ENCODE results near the gene PAPOLA. TPM values are rescaled to one million over a fixed set of nuclear protein-coding genes. Genes with fewer than 3 reads are reported as not detected.

Gene PAPOLA
- total RNA-seq, 1 donor from 2014 or later: 188 TPM

DNA sequence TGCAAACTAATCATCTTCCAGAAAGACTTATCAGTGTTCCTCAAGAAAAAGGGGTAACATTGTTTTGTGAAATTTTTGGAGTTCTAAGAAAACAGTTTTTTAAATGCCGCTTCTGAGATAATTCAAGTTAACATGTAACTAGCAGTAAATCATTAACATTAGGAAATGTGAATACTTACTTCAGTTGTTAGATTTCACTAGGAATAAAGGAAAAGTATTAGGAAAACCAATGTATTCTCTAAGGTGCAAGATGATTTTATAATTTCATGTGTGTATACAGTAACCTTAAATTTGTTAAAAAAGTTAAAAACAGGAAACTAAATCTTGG lies 36.8 kb downstream of the PAPOLA start:
- Histone ChIP-seq H3K9me3 (ENCODE audit: insufficient read depth, low read depth, low read length) (no peaks in the 10 kb centered on the region), H3K36me3 (ENCODE audit: insufficient read depth, low read length) (peaks cover 12% of the 10 kb centered on the region), H3K4me3 (ENCODE audit: insufficient read depth, low read depth, low read length) (no peak overlapping the region), H3K27ac (ENCODE audit: low read depth, low read length) (no peak overlapping the region), H2AFZ (ENCODE audit: low read depth, low read length) (no peak overlapping the region), H3K79me2 (ENCODE audit: insufficient read depth, low read length) (no peaks in the 10 kb centered on the region), H4K20me1 (ENCODE audit: insufficient read depth, low read length) (no peaks in the 10 kb centered on the region), H3K27me3 (ENCODE audit: insufficient read depth, low read length) (no peaks in the 10 kb centered on the region), H3K4me2 (ENCODE audit: low read length) (no peak overlapping the region), H3K9ac (ENCODE audit: low read length) (no peak overlapping the region), H3K4me1 (ENCODE audit: insufficient read depth, low read length) (no peaks in the 10 kb centered on the region)
- DNase-seq (ENCODE audit: low read depth) (no peak), FAIRE-seq (no peak)
- Mint-ChIP-seq H3K36me3 (ENCODE audit: low read depth, unreplicated experiment) (no peaks in the 10 kb centered on the region), H3K27ac (ENCODE audit: unreplicated experiment) (no peak overlapping the region), H3K4me1 (ENCODE audit: low read depth, unreplicated experiment) (no peaks in the 10 kb centered on the region), H3K27me3 (ENCODE audit: low read depth, unreplicated experiment) (no peaks in the 10 kb centered on the region), H3K9me3 (ENCODE audit: unreplicated experiment) (no peaks in the 10 kb centered on the region), H3K4me3 (ENCODE audit: unreplicated experiment) (no peak overlapping the region)
- TF ChIP-seq, protein P1, sequence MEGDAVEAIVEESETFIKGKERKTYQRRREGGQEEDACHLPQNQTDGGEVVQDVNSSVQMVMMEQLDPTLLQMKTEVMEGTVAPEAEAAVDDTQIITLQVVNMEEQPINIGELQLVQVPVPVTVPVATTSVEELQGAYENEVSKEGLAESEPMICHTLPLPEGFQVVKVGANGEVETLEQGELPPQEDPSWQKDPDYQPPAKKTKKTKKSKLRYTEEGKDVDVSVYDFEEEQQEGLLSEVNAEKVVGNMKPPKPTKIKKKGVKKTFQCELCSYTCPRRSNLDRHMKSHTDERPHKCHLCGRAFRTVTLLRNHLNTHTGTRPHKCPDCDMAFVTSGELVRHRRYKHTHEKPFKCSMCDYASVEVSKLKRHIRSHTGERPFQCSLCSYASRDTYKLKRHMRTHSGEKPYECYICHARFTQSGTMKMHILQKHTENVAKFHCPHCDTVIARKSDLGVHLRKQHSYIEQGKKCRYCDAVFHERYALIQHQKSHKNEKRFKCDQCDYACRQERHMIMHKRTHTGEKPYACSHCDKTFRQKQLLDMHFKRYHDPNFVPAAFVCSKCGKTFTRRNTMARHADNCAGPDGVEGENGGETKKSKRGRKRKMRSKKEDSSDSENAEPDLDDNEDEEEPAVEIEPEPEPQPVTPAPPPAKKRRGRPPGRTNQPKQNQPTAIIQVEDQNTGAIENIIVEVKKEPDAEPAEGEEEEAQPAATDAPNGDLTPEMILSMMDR (IDR thresholded peaks at IDR 0.05; ENCODE audit: insufficient read depth, low read depth, low read length): no peak
- no peak for TF ChIP-seq EZH2 (IDR thresholded peaks at IDR 0.05; ENCODE audit: insufficient read depth, low read length)

DNA sequence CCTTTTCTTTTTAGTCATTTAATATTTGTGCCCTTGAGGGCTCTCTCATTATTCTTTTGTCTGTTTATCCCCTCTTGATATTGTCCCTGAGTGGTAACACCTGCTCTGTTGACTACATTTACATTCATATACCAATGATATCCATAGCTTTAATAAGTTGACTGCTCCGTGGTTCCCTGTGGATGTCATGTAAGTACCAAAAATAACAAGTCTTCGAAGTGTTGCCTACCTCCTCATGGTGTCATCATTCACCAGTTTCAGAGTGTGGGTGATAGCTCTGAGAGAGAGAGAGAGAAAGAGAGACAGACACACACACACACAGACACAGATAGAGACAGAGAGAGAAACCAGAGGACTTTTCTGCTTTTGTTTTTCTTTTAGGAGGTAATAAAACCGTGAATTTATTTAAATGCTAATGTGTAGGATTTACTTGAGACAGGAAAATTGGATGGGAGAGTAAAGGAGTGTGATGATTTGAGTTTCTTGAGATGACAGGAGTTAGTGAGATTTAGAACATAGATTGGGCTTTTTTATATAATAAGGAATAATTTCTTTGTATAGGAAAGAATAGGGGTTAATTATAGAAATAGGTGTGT lies 52.2 kb downstream of the PAPOLA start:
- FAIRE-seq (no peak), DNase-seq (ENCODE audit: low read depth) (no peak)
- Mint-ChIP-seq H3K4me3 (ENCODE audit: unreplicated experiment) (no peak overlapping the region), H3K36me3 (ENCODE audit: low read depth, unreplicated experiment) (no peaks in the 10 kb centered on the region), H3K27ac (ENCODE audit: unreplicated experiment) (no peak overlapping the region), H3K27me3 (ENCODE audit: low read depth, unreplicated experiment) (no peaks in the 10 kb centered on the region), H3K4me1 (ENCODE audit: low read depth, unreplicated experiment) (no peaks in the 10 kb centered on the region), H3K9me3 (ENCODE audit: unreplicated experiment) (no peaks in the 10 kb centered on the region)
- H3K4me3 ChIP-seq (ENCODE audit: insufficient read depth, low read depth, low read length): no peak overlapping the region
- no peaks in the 10 kb centered on the region for H3K79me2 ChIP-seq (ENCODE audit: insufficient read depth, low read length)
- TF ChIP-seq, protein P1 (IDR thresholded peaks at IDR 0.05; ENCODE audit: insufficient read depth, low read depth, low read length): no peak
- no peak for TF ChIP-seq EZH2 (IDR thresholded peaks at IDR 0.05; ENCODE audit: insufficient read depth, low read length)
- no peak overlapping the region for H3K9ac ChIP-seq (ENCODE audit: low read length)
- H3K4me1 ChIP-seq (ENCODE audit: insufficient read depth, low read length): no peaks in the 10 kb centered on the region
- H3K9me3 ChIP-seq (ENCODE audit: insufficient read depth, low read depth, low read length): no peaks in the 10 kb centered on the region
- H3K4me2 ChIP-seq (ENCODE audit: low read length): no peak overlapping the region
- peaks cover 7% of the 10 kb centered on the region for H4K20me1 ChIP-seq (ENCODE audit: insufficient read depth, low read length)
- H3K27me3 ChIP-seq (ENCODE audit: insufficient read depth, low read length): no peaks in the 10 kb centered on the region
- no peak overlapping the region for H2AFZ ChIP-seq (ENCODE audit: low read depth, low read length)
- peaks cover 50% of the 10 kb centered on the region for H3K36me3 ChIP-seq (ENCODE audit: insufficient read depth, low read length)
- no peak overlapping the region for H3K27ac ChIP-seq (ENCODE audit: low read depth, low read length)

DNA sequence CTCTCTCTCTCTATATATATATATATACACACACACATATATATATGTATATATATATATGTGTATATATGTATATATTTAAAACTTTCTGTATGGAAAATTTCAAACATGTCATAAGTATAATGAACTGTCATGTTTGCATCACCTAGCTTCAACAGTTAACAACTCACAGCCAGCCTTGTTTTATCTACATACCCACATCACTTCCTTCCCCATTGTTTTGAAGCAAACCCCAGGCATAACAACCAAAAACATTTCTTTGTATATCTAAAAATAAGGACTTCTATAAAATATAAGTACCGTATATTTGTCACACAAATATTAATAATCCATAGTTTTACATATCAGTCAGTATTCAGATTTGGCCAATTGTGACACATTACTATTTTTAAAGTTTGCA lies 57.4 kb downstream of the PAPOLA start:
- Histone ChIP-seq H3K79me2 (ENCODE audit: insufficient read depth, low read length) (no peaks in the 10 kb centered on the region), H3K9me3 (ENCODE audit: insufficient read depth, low read depth, low read length) (no peaks in the 10 kb centered on the region), H3K9ac (ENCODE audit: low read length) (no peak overlapping the region), H2AFZ (ENCODE audit: low read depth, low read length) (no peak overlapping the region), H3K4me2 (ENCODE audit: low read length) (no peak overlapping the region), H4K20me1 (ENCODE audit: insufficient read depth, low read length) (peaks cover 4% of the 10 kb centered on the region), H3K36me3 (ENCODE audit: insufficient read depth, low read length) (peaks cover 27% of the 10 kb centered on the region), H3K4me1 (ENCODE audit: insufficient read depth, low read length) (no peaks in the 10 kb centered on the region), H3K27me3 (ENCODE audit: insufficient read depth, low read length) (no peaks in the 10 kb centered on the region), H3K27ac (ENCODE audit: low read depth, low read length) (no peak overlapping the region), H3K4me3 (ENCODE audit: insufficient read depth, low read depth, low read length) (no peak overlapping the region)
- H3K36me3 Mint-ChIP-seq (ENCODE audit: low read depth, unreplicated experiment): peaks cover 2% of the 10 kb centered on the region
- no peak for TF ChIP-seq EZH2 (IDR thresholded peaks at IDR 0.05; ENCODE audit: insufficient read depth, low read length)
- TF ChIP-seq, protein P1 (IDR thresholded peaks at IDR 0.05; ENCODE audit: insufficient read depth, low read depth, low read length): no peak
- no peak overlapping the region for H3K4me3 Mint-ChIP-seq (ENCODE audit: unreplicated experiment)
- H3K27me3 Mint-ChIP-seq (ENCODE audit: low read depth, unreplicated experiment): no peaks in the 10 kb centered on the region
- no peaks in the 10 kb centered on the region for H3K4me1 Mint-ChIP-seq (ENCODE audit: low read depth, unreplicated experiment)
- H3K9me3 Mint-ChIP-seq (ENCODE audit: unreplicated experiment): no peaks in the 10 kb centered on the region
- FAIRE-seq (no peak), DNase-seq (ENCODE audit: low read depth) (no peak)
- H3K27ac Mint-ChIP-seq (ENCODE audit: unreplicated experiment): no peak overlapping the region
